ENCODE measurements around the gene TMEM170B.
A peak's percentile ranks its signal among the peaks of the same experiment; 100 is the strongest.

TMEM170B gene

DNA sequence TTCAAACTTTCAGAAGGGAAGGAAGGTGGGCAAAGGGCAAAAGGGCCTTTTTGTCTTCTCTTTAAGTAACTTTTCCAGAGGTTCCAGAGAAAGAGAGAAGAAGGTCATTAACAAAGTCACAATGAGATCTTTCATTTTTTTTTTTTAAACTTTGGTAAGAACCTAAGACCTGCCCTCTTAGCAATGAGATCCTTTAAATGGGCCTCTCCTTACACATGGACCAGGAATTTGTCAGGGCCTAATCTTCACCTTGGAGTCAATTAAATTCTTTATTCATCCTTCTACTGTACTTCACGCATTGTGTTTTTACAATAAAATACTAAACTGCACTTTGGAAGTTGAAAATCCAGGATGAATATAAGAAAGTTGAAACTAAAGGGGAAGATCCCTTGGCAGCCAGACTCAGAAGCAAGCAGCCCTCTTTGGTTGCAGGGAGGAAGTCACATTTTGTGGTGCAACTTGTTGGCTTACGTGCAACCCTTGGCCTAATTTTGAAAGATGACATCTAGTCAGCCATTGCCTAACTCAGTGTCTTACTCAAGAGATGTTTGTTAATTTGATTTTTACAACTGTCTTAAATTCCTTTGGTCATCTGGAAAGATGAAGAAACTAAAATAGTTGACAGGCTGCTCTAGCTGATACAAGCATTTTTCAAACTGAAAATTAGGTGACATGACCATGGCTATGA is 11.9 kb upstream of the TMEM170B start:
- DNase-seq (ENCODE audit: low read depth in 1 of 2, low spot score in 1 of 2): peak; percentile 93 to 98
- Histone ChIP-seq H3K27me3 (ENCODE audit: insufficient read depth, poor library complexity, severe bottlenecking) (no peaks in the 10 kb centered on the region), H3K27ac (replicated peaks) (peak overlapping the region; percentile 87), H3K4me3 (replicated peaks; ENCODE audit: insufficient read depth, low read length) (no peak overlapping the region)
- TF ChIP-seq, protein P1, sequence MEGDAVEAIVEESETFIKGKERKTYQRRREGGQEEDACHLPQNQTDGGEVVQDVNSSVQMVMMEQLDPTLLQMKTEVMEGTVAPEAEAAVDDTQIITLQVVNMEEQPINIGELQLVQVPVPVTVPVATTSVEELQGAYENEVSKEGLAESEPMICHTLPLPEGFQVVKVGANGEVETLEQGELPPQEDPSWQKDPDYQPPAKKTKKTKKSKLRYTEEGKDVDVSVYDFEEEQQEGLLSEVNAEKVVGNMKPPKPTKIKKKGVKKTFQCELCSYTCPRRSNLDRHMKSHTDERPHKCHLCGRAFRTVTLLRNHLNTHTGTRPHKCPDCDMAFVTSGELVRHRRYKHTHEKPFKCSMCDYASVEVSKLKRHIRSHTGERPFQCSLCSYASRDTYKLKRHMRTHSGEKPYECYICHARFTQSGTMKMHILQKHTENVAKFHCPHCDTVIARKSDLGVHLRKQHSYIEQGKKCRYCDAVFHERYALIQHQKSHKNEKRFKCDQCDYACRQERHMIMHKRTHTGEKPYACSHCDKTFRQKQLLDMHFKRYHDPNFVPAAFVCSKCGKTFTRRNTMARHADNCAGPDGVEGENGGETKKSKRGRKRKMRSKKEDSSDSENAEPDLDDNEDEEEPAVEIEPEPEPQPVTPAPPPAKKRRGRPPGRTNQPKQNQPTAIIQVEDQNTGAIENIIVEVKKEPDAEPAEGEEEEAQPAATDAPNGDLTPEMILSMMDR (IDR thresholded peaks at IDR 0.05; ENCODE audit: insufficient read depth, low read length): no peak
- peak; percentile 98 for TF ChIP-seq SPI1 (IDR thresholded peaks at IDR 0.05; ENCODE audit: borderline replicate concordance, low read depth)
- TF ChIP-seq GABPA (IDR thresholded peaks at IDR 0.05; ENCODE audit: low read depth): peak; percentile 54; the same call in 1 of the 2 replicates
- TF ChIP-seq, protein P2, sequence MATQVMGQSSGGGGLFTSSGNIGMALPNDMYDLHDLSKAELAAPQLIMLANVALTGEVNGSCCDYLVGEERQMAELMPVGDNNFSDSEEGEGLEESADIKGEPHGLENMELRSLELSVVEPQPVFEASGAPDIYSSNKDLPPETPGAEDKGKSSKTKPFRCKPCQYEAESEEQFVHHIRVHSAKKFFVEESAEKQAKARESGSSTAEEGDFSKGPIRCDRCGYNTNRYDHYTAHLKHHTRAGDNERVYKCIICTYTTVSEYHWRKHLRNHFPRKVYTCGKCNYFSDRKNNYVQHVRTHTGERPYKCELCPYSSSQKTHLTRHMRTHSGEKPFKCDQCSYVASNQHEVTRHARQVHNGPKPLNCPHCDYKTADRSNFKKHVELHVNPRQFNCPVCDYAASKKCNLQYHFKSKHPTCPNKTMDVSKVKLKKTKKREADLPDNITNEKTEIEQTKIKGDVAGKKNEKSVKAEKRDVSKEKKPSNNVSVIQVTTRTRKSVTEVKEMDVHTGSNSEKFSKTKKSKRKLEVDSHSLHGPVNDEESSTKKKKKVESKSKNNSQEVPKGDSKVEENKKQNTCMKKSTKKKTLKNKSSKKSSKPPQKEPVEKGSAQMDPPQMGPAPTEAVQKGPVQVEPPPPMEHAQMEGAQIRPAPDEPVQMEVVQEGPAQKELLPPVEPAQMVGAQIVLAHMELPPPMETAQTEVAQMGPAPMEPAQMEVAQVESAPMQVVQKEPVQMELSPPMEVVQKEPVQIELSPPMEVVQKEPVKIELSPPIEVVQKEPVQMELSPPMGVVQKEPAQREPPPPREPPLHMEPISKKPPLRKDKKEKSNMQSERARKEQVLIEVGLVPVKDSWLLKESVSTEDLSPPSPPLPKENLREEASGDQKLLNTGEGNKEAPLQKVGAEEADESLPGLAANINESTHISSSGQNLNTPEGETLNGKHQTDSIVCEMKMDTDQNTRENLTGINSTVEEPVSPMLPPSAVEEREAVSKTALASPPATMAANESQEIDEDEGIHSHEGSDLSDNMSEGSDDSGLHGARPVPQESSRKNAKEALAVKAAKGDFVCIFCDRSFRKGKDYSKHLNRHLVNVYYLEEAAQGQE (IDR thresholded peaks at IDR 0.05; ENCODE audit: insufficient replicate concordance, low read depth): peak; percentile 38
- peak; percentile 96 for TF ChIP-seq POLR2AphosphoS5 (IDR thresholded peaks at IDR 0.05; ENCODE audit: low read depth)

DNA sequence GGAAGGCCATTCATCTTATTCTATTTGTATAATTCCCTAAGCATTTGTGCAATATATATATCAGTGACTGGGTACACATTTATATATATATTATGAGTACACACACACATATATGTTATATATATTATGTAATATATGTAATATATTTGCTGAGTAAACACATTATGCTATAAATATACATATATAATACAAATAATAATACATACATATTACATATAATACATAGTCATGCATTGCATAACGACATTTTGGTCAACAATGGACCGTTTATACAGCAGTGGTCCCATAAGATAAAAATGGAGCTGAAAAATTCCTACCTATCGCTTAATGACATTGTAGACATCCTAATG is 11.4 kb upstream of the TMEM170B start:
- H3K27me3 ChIP-seq (ENCODE audit: insufficient read depth, poor library complexity, severe bottlenecking): no peaks in the 10 kb centered on the region
- no peak overlapping the region for H3K4me3 ChIP-seq (replicated peaks; ENCODE audit: insufficient read depth, low read length)
- no peak for DNase-seq (ENCODE audit: low read depth in 1 of 2, low spot score in 1 of 2)
- TF ChIP-seq SPI1 (IDR thresholded peaks at IDR 0.05; ENCODE audit: borderline replicate concordance, low read depth) (no peak), GABPA (IDR thresholded peaks at IDR 0.05; ENCODE audit: low read depth) (no peak), POLR2AphosphoS5 (IDR thresholded peaks at IDR 0.05; ENCODE audit: low read depth) (no peak)
- TF ChIP-seq, protein P2 (IDR thresholded peaks at IDR 0.05; ENCODE audit: insufficient replicate concordance, low read depth): no peak
- TF ChIP-seq, protein P1 (IDR thresholded peaks at IDR 0.05; ENCODE audit: insufficient read depth, low read length): no peak
- peak overlapping the region; percentile 87 for H3K27ac ChIP-seq (replicated peaks)

DNA sequence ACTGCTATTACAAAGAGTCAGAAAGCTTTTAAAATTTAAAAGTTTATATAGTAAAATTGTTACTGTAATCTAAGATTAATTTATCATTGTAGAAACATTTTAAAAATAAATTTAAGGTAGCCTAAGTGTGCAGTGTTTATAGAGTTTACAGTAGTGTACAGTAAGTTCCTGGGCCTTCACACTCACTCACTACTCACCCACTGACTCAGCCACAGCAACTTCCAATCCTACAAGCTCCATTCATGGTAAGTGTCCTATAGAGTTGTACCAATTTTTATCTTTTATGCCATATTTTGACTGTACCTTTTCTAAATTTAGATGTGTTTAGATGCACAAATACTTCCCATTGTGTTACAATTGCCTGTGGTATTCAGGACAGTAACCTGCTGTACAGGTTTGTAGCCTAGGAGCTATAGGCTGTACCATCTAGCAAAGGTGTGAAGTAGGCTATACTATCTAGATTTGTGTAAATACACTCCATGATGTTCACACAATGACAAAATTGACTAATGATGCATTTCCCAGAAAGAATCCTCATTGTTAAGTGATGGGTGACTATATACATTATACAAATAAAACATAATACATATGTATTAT is 10.2 kb upstream of the TMEM170B start:
- DNase-seq (ENCODE audit: low read depth in 1 of 2, low spot score in 1 of 2): no peak
- Histone ChIP-seq H3K4me3 (replicated peaks; ENCODE audit: insufficient read depth, low read length) (no peak overlapping the region), H3K27ac (replicated peaks) (peak overlapping the region; percentile 87), H3K27me3 (ENCODE audit: insufficient read depth, poor library complexity, severe bottlenecking) (no peaks in the 10 kb centered on the region)
- TF ChIP-seq SPI1 (IDR thresholded peaks at IDR 0.05; ENCODE audit: borderline replicate concordance, low read depth) (no peak), GABPA (IDR thresholded peaks at IDR 0.05; ENCODE audit: low read depth) (no peak), POLR2AphosphoS5 (IDR thresholded peaks at IDR 0.05; ENCODE audit: low read depth) (no peak)
- TF ChIP-seq, protein P1 (IDR thresholded peaks at IDR 0.05; ENCODE audit: insufficient read depth, low read length): no peak
- TF ChIP-seq, protein P2 (IDR thresholded peaks at IDR 0.05; ENCODE audit: insufficient replicate concordance, low read depth): no peak
